Kidney (tissue), 14 donors: Measurements from ENCODE around the gene PORCN. TPM values are rescaled to one million over a fixed set of nuclear protein-coding genes. Genes with fewer than 3 reads are reported as not detected.
"Not testable (repeated sequence)": the region's sequence is repeated elsewhere in the genome, so short reads cannot be mapped to it uniquely, and the experiment has no call there.

ENCODE experiments used
- DNase-seq, 5 donors: peaks; one replicate each; pipeline ENCODE4 v3.0.0-alpha.2; 2013 to 2020
- FAIRE-seq: peaks from 2 replicates; lab custom pipeline; 2012; peaks lifted over from hg19 to GRCh38; lab: Jason Lieb, UNC
- H3K27ac ChIP-seq, 2 donors: one replicate each; pipeline ENCODE4 v1.7.0; 2013; ENCODE audit warnings: low read depth in 2 of 2, low read length in 2 of 2, inconsistent platforms in 1 of 2
- H3K27me3 ChIP-seq: one replicate; pipeline ENCODE4 v1.7.1; 2013; ENCODE audit warnings: low read length, inconsistent platforms; ENCODE audit not compliant: control insufficient read depth, insufficient read depth
- H3K36me3 ChIP-seq, 3 donors: one replicate each; pipeline versions ENCODE4 v1.7.0 to v1.7.1; 2013; ENCODE audit warnings: low read length in 3 of 3, control low read depth in 1 of 3, inconsistent platforms in 1 of 3; ENCODE audit not compliant: insufficient read depth in 3 of 3, control insufficient read depth in 2 of 3
- H3K4me1 ChIP-seq, 3 donors: one replicate each; pipeline versions ENCODE4 v1.7.0 to v1.7.1; 2013; ENCODE audit warnings: low read length in 3 of 3, inconsistent platforms in 1 of 3, low read depth in 1 of 3; ENCODE audit not compliant: control insufficient read depth in 2 of 3, insufficient read depth in 2 of 3
- H3K4me3 ChIP-seq, 3 donors: one replicate each; pipeline versions ENCODE4 v1.7.0 to v1.8.1; 2013; ENCODE audit warnings: low read length in 3 of 3, control low read depth in 1 of 3, inconsistent platforms in 1 of 3
- H3K9ac ChIP-seq, 3 donors: one replicate each; pipeline versions ENCODE4 v1.7.0 to v1.7.1; 2013; ENCODE audit warnings: low read length in 3 of 3, control low read depth in 1 of 3, inconsistent platforms in 1 of 3
- H3K9me3 ChIP-seq, 3 donors: one replicate each; pipeline versions ENCODE4 v1.7.0 to v1.7.1; 2013; ENCODE audit warnings: low read length in 3 of 3, control low read depth in 1 of 3, inconsistent platforms in 1 of 3; ENCODE audit not compliant: control insufficient read depth in 2 of 3, insufficient read depth in 1 of 3
- CTCF ChIP-seq: IDR thresholded peaks from 3 replicates; pipeline ENCODE4 v1.5.1; 2012; ENCODE audit warnings: mild to moderate bottlenecking, moderate library complexity, borderline replicate concordance; ENCODE audit not compliant: insufficient read depth; ENCODE audit errors: extremely low read depth
- intact Hi-C: fragments of 100-400 bp; cut with DNase I; formaldehyde crosslinking; loops from one replicate; pipeline ENCODE4 v1.11.1; 2022
- polyA plus RNA-seq: library from polyadenylated mRNA; stranded (reverse); fragments of 350-450 nt; fragmentation: Illumina TruSeq; extraction: RNeasy Lipid Tissue Mini Kit (QIAGEN cat#74804); gene quantifications from one replicate; pipeline ENCODE4 v1.2.3, GENCODE V29; 2014; ENCODE audit warnings: low read depth, low replicate concordance; ENCODE audit not compliant: insufficient read depth
- total RNA-seq: library from RNA; stranded (reverse); fragmentation: NEBNext Ultra II Directional; extraction: Animal tissue kit (Norgen Biotek cat#: 25700); gene quantifications from one replicate; pipeline ENCODE4 v1.2.1, GENCODE V29; 2021
- donor health status: control.
- donor health status: control.
- donor health status: control.
- donor health status: control.
- donor health status: control.
- donor health status: DM: yes; HTN: yes; CAD: no.
- donor health status: Normal renal cell carcinoma (clear cell type).

Gene PORCN
- total and polyA plus RNA-seq, 2 donors from 2014 or later: 8.9 to 11.7 TPM

GRCh38 chrX:48541140-48541814, 32.5 kb downstream of the PORCN start:
- H3K4me1 ChIP-seq: peaks cover 2 to 6% (median 5%) of the 10 kb centered on the region in 3 donors
- intact Hi-C loops: no loop called here
- no peak overlapping the region for H3K9ac ChIP-seq
- H3K27me3 ChIP-seq: no peaks in the 10 kb centered on the region
- DNase-seq: no peak
- H3K36me3 ChIP-seq: no peaks in the 10 kb centered on the region
- no peak overlapping the region for H3K27ac ChIP-seq
- FAIRE-seq: no peak
- no peak overlapping the region for H3K4me3 ChIP-seq
- TF ChIP-seq CTCF: no peak
- H3K9me3 ChIP-seq: no peaks in the 10 kb centered on the region

GRCh38 chrX:48548871-48549270, 40.1 kb downstream of the PORCN start:
- DNase-seq: no peak
- no peak overlapping the region for H3K4me3 ChIP-seq
- no peaks in the 10 kb centered on the region for H3K4me1 ChIP-seq
- no peak for TF ChIP-seq CTCF
- H3K27ac ChIP-seq: no peak overlapping the region
- H3K27me3 ChIP-seq: no peaks in the 10 kb centered on the region
- no peaks in the 10 kb centered on the region for H3K9me3 ChIP-seq
- no peak for FAIRE-seq
- no peaks in the 10 kb centered on the region for H3K36me3 ChIP-seq
- H3K9ac ChIP-seq: no peak overlapping the region
- intact Hi-C loops: no loop called here

DNA sequence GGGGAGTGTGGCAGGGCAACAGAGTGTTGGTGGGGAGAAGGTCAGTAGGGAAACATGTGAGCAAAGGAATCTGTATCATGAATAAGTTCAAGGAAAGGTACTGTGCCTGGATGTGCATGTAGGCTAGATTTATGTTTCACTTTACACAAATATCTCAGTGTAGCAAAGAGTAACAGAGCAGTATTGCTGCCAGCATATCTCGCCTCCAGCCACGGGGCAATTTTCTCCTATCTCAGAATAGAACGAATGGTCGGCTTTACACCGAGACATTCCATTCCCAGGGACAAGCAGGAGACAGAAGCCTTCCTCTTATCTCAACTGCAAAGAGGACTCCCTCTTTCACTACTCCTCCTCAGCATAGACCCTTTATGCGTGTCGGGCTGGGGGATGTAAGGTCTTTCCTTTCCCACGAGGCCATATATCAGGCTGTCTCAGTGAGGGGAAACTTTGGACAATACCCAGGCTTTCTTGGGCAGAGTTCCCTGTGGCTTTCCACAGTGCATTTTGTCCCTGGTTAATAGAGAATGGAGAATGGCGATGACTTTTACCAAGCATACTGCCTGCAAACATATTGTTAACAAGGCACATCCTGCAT, 47.0 kb downstream of the PORCN start:
- FAIRE-seq, H3K27ac ChIP-seq, H3K4me1 ChIP-seq, intact Hi-C loops, H3K36me3 ChIP-seq, H3K9me3 ChIP-seq, H3K27me3 ChIP-seq, H3K4me3 ChIP-seq, H3K9ac ChIP-seq, DNase-seq: not testable (repeated sequence)

DNA sequence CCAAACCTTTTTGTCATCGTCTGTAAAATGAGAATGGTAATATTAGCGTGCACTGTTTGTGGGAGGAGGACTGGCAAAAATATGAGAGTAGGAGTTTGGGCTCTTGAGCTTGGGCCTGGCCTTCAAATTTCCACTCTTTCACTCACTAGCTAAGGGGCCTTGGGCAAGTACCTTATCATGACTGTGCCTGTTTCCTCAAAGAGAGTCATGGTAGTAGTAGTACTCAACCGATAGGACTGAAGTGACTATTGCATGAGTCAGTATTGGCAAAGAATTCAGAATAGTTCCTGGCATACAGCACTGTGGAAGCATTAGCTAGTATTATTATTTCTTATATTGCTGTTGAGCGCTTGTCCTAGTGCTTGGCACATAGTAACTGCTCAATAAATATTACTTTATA, 49.5 kb downstream of the PORCN start:
- Histone ChIP-seq H3K27me3 (no peaks in the 10 kb centered on the region), H3K4me3 (no peak overlapping the region), H3K27ac (no peak overlapping the region), H3K36me3 (peaks cover 2 to 9% (median 7%) of the 10 kb centered on the region in 3 donors), H3K9ac (no peak overlapping the region), H3K9me3 (no peaks in the 10 kb centered on the region), H3K4me1 (no peaks in the 10 kb centered on the region)
- TF ChIP-seq CTCF: no peak
- DNase-seq (no peak), FAIRE-seq (no peak)
- intact Hi-C loops: no loop called here
